ENCODE results near the gene DOCK9. TPM values are rescaled to one million over a fixed set of nuclear protein-coding genes. Genes with fewer than 3 reads are reported as not detected.
"Not testable (repeated sequence)": the region's sequence is repeated elsewhere in the genome, so short reads cannot be mapped to it uniquely, and the experiment has no call there.

DOCK9 gene
- total RNA-seq, 1 experiment from 2014 or later: 30.5 TPM

GRCh38 chr13:98816406-98816805 is 161.5 kb downstream of the DOCK9 start:
- POLR2A ChIA-PET: no interaction called here
- ATAC-seq: no peak

GRCh38 chr13:98813993-98814392 is 163.9 kb downstream of the DOCK9 start:
- TF ChIP-seq REST (IDR thresholded peaks at IDR 0.05; ENCODE audit: insufficient read depth in 1 of 2, low read depth in 2 of 2, low read length in 1 of 2): no peak
- no peak for TF ChIP-seq SIN3A (IDR thresholded peaks at IDR 0.05; ENCODE audit: borderline replicate concordance, insufficient read depth, low read depth, low read length)
- no peak for TF ChIP-seq TCF7L2 (IDR thresholded peaks at IDR 0.05; ENCODE audit: low read depth, low read length)
- TF ChIP-seq CTCF (IDR thresholded peaks at IDR 0.05): no peak
- no peak for TF ChIP-seq POLR2AphosphoS5 (IDR thresholded peaks at IDR 0.05; ENCODE audit: low read depth, low read length)
- CTCF ChIA-PET: no interaction called here
- in situ Hi-C loops (cut with HindIII; ENCODE audit: low pct_unique_long_range_greater_than_20kb, low sequenced_read_pairs) (no loop called here), intact Hi-C loops (cut with micrococcal nuclease; ENCODE audit: unreplicated experiment) (no loop called here)
- H3K27ac ChIP-seq (ENCODE audit: low read length): no peak overlapping the region
- BruUV-seq (replicated peaks): no TSS peak
- DNase-seq (ENCODE audit: low read depth, low spot score) (no peak), ATAC-seq (no peak)
- H3K27me3 ChIP-seq (ENCODE audit: control insufficient read depth, insufficient read depth, low read length): no peaks in the 10 kb centered on the region
- no peaks in the 10 kb centered on the region for H3K9me3 ChIP-seq (ENCODE audit: control insufficient read depth, insufficient read depth, low read depth, low read length)
- H3K36me3 ChIP-seq (ENCODE audit: control insufficient read depth, insufficient read depth, low read length): no peaks in the 10 kb centered on the region; the same call in 1 of the 2 replicates
- no peaks in the 10 kb centered on the region for H3K4me1 ChIP-seq (ENCODE audit: control insufficient read depth, insufficient read depth, low read length)
- POLR2A ChIA-PET: no interaction called here
- H3K4me3 ChIP-seq (ENCODE audit: low read depth in 2 of 2, low read length in 2 of 2): no peak overlapping the region

More at GRCh38 chr13:98816406-98816805, 161.5 kb downstream of the DOCK9 start:
- no peaks in the 10 kb centered on the region; the same call in 1 of the 2 replicates for H3K36me3 ChIP-seq (ENCODE audit: control insufficient read depth, insufficient read depth, low read length)
- no peaks in the 10 kb centered on the region for H3K9me3 ChIP-seq (ENCODE audit: control insufficient read depth, insufficient read depth, low read depth, low read length)
- H3K27me3 ChIP-seq (ENCODE audit: control insufficient read depth, insufficient read depth, low read length): no peaks in the 10 kb centered on the region
- intact Hi-C loops (cut with micrococcal nuclease; ENCODE audit: unreplicated experiment): no loop called here
- H3K4me1 ChIP-seq (ENCODE audit: control insufficient read depth, insufficient read depth, low read length): no peaks in the 10 kb centered on the region
- no peak overlapping the region for H3K27ac ChIP-seq (ENCODE audit: low read length)
- H3K4me3 ChIP-seq (ENCODE audit: low read depth in 2 of 2, low read length in 2 of 2): no peak overlapping the region
- CTCF ChIA-PET: no interaction called here
- BruUV-seq (replicated peaks): no TSS peak
- TF ChIP-seq SIN3A (IDR thresholded peaks at IDR 0.05; ENCODE audit: borderline replicate concordance, insufficient read depth, low read depth, low read length): no peak
- TF ChIP-seq REST (IDR thresholded peaks at IDR 0.05; ENCODE audit: insufficient read depth in 1 of 2, low read depth in 2 of 2, low read length in 1 of 2): no peak
- no peak for TF ChIP-seq CTCF (IDR thresholded peaks at IDR 0.05)
- TF ChIP-seq TCF7L2 (IDR thresholded peaks at IDR 0.05; ENCODE audit: low read depth, low read length): no peak
- TF ChIP-seq POLR2AphosphoS5 (IDR thresholded peaks at IDR 0.05; ENCODE audit: low read depth, low read length): no peak
- DNase-seq (ENCODE audit: low read depth, low spot score): no peak
- in situ Hi-C loops (cut with HindIII; ENCODE audit: low pct_unique_long_range_greater_than_20kb, low sequenced_read_pairs): no loop called here

GRCh38 chr13:98812186-98812790 is 165.6 kb downstream of the DOCK9 start:
- intact Hi-C loops (cut with micrococcal nuclease; ENCODE audit: unreplicated experiment); H3K27me3 ChIP-seq (ENCODE audit: control insufficient read depth, insufficient read depth, low read length); DNase-seq (ENCODE audit: low read depth, low spot score); H3K27ac ChIP-seq (ENCODE audit: low read length); H3K4me3 ChIP-seq (ENCODE audit: low read depth in 2 of 2, low read length in 2 of 2); CTCF ChIA-PET; POLR2A ChIA-PET; H3K4me1 ChIP-seq (ENCODE audit: control insufficient read depth, insufficient read depth, low read length); H3K36me3 ChIP-seq (ENCODE audit: control insufficient read depth, insufficient read depth, low read length); ATAC-seq; in situ Hi-C loops (cut with HindIII; ENCODE audit: low pct_unique_long_range_greater_than_20kb, low sequenced_read_pairs); H3K9me3 ChIP-seq (ENCODE audit: control insufficient read depth, insufficient read depth, low read depth, low read length): not testable (repeated sequence)
- TSS peak; percentile 94 for BruUV-seq (replicated peaks)

All from Panc1 (cell line).